ENCODE data around the gene PDE5A.

DNA sequence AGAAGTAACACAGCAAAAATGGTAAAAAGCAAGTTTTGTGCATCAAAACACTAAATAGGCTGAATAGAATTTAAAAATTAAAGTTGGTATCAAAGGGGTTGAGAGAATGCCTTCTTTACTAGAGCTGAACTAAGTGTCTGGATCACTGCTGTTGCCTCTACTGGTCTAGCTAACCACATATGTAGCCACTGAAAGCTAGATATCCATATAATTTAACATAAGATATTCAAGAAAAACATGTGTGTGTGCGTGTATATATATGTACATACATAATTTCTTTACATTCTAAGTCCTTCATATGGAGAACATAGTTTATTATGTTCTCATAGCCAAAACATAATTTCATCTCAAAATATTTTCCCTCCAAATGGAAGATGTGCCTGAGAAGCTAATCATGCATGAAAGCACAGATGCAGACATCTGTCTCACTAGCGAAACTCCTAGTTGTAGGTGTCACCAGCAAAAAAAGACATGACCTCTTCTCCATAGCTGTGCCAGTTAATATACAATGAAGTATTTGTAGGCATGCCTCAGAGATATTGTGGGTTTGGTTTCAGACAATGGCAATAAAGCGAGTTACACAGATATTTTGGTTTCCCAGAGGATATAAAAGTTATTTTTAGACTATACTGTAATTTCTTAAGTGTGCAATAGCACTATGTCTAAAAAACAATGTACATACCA is 47.3 kb downstream of the PDE5A start:
- no peak for TF ChIP-seq CTCF (IDR thresholded peaks at IDR 0.05)
- no peak for TF ChIP-seq POLR2A (IDR thresholded peaks at IDR 0.05)

All from lower leg skin (tissue), 3 donors.